NCI-H146 treated with DMSO at 0.1 percent for 48 hours (cell line): ENCODE results near the gene FRMD6.

Experiments used
- DNase-seq: peaks from one replicate; lab custom pipeline; 2025; ENCODE audit not compliant: unreplicated experiment; lab: John Stamatoyannopoulos, UW

The FRMD6 gene

DNA sequence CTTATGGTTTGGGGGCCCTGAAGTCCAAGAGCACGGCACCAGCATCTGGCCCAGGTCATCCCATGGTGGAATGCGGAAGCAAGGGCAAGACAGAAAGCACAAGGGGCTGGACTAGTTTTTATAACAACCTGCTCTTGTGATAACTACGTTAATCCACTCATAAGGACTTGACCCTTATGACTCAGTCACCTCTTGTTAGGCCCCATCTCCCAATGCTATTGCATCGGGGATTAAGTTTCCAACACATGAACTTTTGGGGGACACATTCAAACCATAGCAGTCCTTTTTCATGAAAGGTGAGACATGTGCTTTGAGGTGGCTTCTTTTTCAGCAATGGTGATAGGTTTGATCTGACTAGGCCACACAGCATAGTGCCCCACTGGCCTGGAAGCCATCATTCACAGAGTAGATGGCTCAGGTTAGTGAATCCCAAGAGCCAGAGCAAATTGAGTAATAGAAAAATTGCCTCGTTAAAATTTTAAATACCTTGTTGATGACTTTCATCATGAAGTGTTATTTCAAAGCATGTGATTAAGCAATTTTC, 12.1 kb downstream of the FRMD6 start:
- DNase-seq, result no peak

- DNase-seq, result no peak
These were observed 14.4 kb downstream of the FRMD6 start for GRCh38 chr14:51666070-51666469.

DNA sequence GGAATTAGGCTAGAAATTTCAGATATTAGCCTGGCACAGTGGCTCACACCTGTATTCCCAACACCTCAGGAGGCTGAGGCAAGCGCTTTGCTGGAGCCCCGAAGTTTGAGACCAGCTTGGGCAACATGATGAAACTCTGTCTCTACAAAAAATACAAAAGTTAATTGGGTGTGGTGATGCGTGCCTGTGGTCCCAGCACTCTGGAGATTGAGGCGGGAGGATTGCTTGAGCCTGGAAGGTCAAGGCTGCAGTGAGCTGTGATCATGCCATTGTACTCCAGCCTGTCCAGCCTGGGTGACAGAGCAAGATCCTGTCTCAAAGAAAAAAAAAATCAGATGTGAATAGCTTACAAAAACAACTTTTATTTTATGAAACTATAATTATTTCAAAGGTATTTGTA, 15.1 kb downstream of the FRMD6 start:
- DNase-seq, result no peak

- no peak for DNase-seq
These were observed 17.2 kb downstream of the FRMD6 start for GRCh38 chr14:51668870-51669269.

GRCh38 chr14:51674294-51675002, 22.7 kb downstream of the FRMD6 start:
- no peak for DNase-seq

DNA sequence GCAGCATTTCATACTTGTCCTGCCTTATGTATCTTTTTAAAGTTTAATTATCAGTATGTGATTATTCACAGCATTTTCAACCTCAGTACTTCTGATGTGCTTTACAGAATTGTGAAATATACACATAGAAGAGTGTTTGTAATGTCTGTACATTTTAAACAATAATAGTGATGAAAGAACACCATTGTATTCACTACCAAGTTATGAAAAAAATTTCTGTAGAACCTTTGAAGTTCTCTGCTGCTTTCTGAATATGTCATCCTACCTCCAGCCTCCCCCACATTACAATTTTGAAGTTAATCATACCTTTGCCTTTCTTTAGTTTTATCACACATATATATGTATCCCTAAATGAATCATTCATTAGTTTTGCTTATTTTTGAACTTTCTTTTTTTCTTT, 24.8 kb downstream of the FRMD6 start:
- DNase-seq, result no peak

DNA sequence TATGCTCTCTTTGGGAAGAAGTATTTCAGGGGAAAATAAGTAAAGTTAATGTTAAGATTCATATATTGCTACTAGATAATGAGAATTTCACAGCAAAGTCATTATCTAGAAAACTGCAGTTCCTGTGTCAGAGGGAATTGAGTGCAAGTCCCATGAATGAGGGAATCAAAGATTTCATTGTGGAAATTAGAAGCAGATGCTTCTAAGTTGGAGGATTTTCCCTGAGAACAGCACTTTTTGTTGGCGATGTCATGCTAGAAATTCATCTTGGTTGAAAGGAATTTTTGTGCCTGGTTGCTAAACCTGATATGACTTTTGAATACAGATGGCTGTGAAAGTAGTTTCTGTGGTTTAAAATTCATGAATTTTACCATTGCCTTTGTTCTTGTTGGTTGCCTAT, 25.6 kb downstream of the FRMD6 start:
- no peak for DNase-seq

DNA sequence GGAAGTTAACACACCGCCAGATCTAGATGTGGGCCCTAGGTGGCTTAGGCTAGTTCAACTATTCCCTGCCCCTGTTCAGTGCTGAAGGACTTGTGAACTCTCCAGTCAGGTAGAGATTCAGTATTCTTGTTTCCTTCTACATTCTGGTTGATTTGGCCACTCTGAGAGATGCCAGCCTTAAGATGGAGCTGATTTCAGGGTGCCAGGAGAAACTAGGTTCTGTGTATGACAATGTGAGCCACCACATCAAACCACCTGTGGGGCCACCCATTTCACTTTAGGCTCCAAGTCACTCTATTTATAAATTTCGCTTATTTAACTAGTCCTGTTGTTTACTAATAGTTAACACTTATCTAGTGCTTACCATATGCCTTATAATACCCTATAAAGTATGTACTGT, 26.0 kb downstream of the FRMD6 start:
- DNase-seq, result no peak

GRCh38 chr14:51680031-51680430, 28.3 kb downstream of the FRMD6 start:
- no peak for DNase-seq

DNA sequence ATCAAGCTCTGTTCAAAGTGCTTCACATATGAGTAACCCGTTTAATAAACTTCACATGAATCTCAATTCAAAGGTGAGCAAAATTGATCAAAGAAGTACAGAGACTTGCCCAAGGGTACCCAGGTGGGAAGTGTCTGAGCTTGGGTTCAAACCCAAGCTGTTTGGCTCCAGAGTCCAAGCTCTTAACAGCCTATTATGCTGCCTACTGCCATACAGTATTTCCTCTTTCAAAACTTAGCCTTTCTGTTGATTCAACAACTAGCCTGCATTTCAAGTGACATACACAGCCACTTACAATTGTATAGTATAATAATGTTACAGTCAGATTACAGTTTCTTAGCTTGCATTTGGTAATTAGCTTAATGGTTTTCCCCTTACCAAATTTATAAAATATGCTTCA, 29.7 kb downstream of the FRMD6 start:
- no peak for DNase-seq

DNA sequence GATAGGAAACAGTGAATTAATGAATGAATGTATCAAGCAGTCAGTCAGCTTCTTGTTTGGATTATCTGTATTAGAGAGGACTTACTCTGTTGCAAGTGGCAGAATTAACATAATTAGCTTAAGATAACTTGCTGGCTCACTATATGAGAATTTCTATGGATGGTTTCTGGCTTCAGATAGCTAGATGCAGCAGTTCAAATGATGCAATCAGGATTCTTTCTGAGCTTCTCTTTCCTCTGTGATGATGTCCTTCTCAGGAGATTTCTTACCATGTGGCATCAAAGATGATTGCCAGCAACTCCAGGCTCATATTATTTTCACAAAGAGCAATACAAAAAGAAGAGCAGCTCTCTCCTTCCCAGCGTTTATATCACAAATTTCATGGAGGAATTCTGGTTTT, 30.7 kb downstream of the FRMD6 start:
- no peak for DNase-seq

GRCh38 chr14:51684760-51685159, 33.0 kb downstream of the FRMD6 start:
- DNase-seq, result no peak

- DNase-seq, result no peak
These were observed 39.5 kb downstream of the FRMD6 start for GRCh38 chr14:51691176-51691575.

DNA sequence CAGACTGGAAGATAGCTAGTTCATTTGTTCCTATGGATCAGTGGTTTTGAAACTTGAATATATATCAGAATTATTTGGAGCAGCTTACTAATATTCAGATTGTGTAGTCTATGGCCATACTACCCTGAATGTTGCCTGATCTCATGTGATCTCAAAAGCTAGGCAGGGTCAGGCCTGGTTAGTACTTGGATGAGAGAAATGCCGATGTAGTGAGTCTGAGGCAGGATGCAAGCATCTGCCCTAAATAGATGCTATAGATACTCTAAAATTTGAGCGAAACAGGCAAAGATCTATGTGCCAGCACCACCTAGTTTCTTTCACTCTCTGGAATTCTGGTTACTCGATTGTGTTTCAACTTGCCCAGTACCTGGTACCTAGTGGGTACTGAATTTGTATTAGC, 40.9 kb downstream of the FRMD6 start:
- no peak for DNase-seq

GRCh38 chr14:51697848-51698247, 46.1 kb downstream of the FRMD6 start:
- no peak for DNase-seq

DNA sequence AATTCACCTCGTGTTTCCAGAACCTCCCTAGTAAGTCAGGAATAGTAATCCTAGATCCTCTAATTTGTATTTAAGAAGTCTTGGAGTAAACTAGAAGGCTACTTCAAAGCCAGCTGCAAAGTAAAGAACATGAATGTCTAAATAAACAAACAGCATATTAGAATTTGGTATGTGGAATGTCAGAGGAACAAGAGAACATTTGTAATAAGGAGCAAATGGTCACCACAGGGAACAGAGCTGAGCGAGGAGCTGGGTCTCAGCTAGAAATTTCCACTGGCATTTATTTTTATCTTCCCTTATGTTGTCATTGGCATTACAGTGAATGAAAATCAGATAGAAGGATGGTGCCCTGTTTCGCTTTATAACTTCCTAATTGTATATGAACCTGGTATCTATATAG, 50.2 kb downstream of the FRMD6 start:
- no peak for DNase-seq

DNA sequence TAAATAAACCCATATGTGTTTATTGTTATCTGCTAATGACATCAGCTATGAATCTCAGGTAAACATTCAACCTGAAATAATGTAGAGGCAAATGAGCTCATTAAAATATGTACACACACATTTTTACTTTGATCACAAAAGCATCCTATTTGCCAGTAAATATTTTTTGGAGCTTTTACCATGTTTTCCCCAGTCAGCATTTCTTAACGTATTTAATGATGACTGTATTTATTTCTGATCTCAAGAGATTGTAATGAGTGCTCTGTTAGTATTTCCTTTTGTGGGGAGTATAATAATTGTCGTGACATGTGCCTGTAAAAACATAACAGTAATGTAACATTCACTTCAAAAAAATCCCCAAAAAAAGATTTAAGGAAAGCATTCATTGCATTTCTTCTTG, 52.1 kb downstream of the FRMD6 start:
- DNase-seq, result no peak

- DNase-seq, result no peak
These were observed 52.8 kb downstream of the FRMD6 start for GRCh38 chr14:51704545-51704944.

DNA sequence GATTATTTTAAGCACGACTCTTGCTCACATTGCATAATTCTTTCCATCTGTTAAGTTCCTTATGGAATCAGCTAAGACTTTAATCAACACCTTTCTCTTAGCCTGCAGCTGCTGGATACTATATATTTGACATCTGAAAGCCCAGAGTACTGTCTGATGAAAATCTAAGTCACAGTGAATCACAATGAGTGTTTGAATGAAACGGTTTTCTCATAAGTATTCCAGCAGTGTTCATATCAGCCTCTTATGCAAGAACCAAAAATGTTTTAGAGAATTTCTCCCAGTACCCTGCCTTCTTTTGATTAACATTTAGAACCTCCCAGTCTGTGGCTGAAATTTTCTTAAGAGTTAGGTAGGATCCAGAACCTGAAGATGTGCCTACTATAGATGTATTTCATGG, 55.6 kb downstream of the FRMD6 start:
- DNase-seq, result no peak

GRCh38 chr14:51711505-51711904, 59.8 kb downstream of the FRMD6 start:
- no peak for DNase-seq

DNA sequence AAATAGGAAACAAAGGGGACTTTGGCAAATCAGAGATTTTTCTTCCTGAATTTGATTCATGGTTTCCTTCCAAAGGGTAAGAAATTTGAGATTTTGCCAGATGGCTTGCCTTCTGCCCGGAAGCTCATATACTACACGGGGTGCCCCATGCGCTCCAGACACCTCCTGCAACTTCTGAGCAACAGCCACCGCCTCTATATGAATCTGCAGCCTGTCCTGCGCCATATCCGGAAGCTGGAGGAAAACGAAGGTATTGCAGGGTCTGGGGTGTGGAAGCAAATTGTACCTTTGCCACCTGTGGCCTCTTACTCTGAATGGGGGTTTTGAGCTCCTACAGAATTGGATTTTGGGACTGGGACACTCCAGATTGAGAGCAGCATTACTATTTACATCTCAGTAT, 63.5 kb downstream of the FRMD6 start:
- no peak for DNase-seq

DNA sequence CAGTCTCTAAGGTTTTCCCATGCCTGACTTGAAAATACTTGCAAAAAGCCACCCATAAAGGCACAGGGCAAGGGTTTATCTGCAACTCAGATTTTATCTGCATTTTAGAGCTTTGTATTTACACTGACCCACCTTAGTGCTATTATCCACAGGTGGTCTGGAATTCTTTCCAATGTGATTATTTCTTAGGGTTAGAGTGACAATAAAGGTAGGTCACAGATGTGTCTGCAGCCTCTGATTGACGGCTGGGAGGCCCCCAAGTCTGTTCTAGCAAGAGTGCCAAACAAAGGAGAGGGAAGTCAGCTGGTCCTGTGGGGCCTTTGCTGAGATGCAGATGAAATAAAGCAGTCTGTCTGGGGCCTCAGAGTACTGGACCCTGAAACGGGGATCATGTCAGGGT, 64.0 kb downstream of the FRMD6 start:
- DNase-seq, result no peak

DNA sequence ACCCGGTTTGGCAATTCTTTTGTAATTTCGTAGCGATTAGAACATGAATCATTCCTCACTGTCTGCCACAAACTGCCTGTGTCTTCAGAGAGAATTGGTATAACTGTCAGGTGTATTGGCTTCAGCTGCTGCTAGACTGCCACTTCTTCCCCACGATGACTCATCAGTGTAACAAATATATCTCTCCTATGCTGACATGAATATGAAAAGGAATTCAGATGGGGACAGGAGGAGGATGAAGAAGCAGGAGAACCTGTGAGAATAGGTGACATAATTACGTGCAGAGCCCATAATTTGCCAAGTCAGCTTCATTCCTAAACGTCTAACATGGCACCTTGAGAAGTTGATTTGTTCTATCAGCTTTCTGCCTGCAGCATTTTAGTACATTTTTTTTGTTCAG, 64.9 kb downstream of the FRMD6 start:
- DNase-seq, result no peak
